Loucy (cell line): Measurements from ENCODE around the gene CMTM7.

Source experiments
- H2AFZ ChIP-seq: fragments of 200-600 bp; sonication (generic); 2 replicates; pipeline ENCODE4 v1.6.0; 2016; ENCODE audit warnings: antibody characterized with exemption, mild to moderate bottlenecking, low read length, moderate library complexity
- H3F3A ChIP-seq: fragments of 200-600 bp; 2 replicates; pipeline ENCODE4 v1.6.0; 2016; ENCODE audit warnings: antibody characterized with exemption, low read depth, mild to moderate bottlenecking
- H3K27me3 ChIP-seq: fragments of 200-600 bp; sonication (generic); 2 replicates; pipeline ENCODE4 v1.6.1; 2014; ENCODE audit warnings: low read length, mild to moderate bottlenecking; ENCODE audit not compliant: insufficient read depth, poor library complexity, severe bottlenecking
- H3K36me3 ChIP-seq: fragments of 200-600 bp; sonication (generic); 2 replicates; pipeline ENCODE4 v1.6.1; 2016; ENCODE audit warnings: low read length; ENCODE audit not compliant: insufficient read depth
- H3K4me1 ChIP-seq: fragments of 200-600 bp; sonication (generic); 2 replicates; pipeline ENCODE4 v1.5.1; 2014; ENCODE audit warnings: low read length, mild to moderate bottlenecking; ENCODE audit not compliant: insufficient read depth, poor library complexity, severe bottlenecking
- H3K4me2 ChIP-seq: fragments of 200-600 bp; sonication (generic); 2 replicates; pipeline ENCODE4 v1.6.0; 2014; ENCODE audit warnings: antibody characterized with exemption, low read length, low read depth, mild to moderate bottlenecking; ENCODE audit not compliant: poor library complexity, severe bottlenecking
- H3K4me3 ChIP-seq: fragments of 200-600 bp; sonication (generic); 2 replicates; pipeline ENCODE4 v1.5.1; 2014; ENCODE audit warnings: low read length, mild to moderate bottlenecking, mixed read lengths; ENCODE audit not compliant: poor library complexity, severe bottlenecking
- H3K79me2 ChIP-seq: fragments of 200-600 bp; sonication (generic); 2 replicates; pipeline ENCODE4 v1.6.1; 2014; ENCODE audit warnings: low read length; ENCODE audit not compliant: insufficient read depth
- H3K9ac ChIP-seq: fragments of 200-600 bp; sonication (generic); 2 replicates; pipeline ENCODE4 v1.6.0; 2014; ENCODE audit warnings: mild to moderate bottlenecking, low read depth, low read length, moderate library complexity; ENCODE audit not compliant: poor library complexity, severe bottlenecking
- H3K9me2 ChIP-seq: fragments of 200-600 bp; sonication (generic); replicated peaks from 2 replicates; pipeline ENCODE4 v1.6.1; 2016; ENCODE audit warnings: low read depth, low read length, mixed read lengths
- H3K9me3 ChIP-seq: fragments of 200-600 bp; sonication (generic); 2 replicates; pipeline ENCODE4 v1.6.1; 2014; ENCODE audit warnings: mild to moderate bottlenecking, antibody characterized with exemption, low read length, low read depth; ENCODE audit not compliant: insufficient read depth
- H4K20me1 ChIP-seq: fragments of 200-600 bp; sonication (generic); 2 replicates; pipeline ENCODE4 v1.6.0; 2014; ENCODE audit warnings: antibody characterized with exemption, low read length, mild to moderate bottlenecking; ENCODE audit not compliant: insufficient read depth, poor library complexity, severe bottlenecking
- EZH2phosphoT487 ChIP-seq: fragments of 200-600 bp; IDR thresholded peaks from 2 replicates; pipeline ENCODE4 v1.6.1; 2018; ENCODE audit warnings: antibody characterized with exemption, mild to moderate bottlenecking, moderate library complexity, borderline replicate concordance
- TF ChIP-seq, protein P1 (sequence below): fragments of 200-600 bp; sonication (generic); conservative IDR thresholded peaks from 2 replicates; pipeline ENCODE4 v1.5.1; 2014; ENCODE audit warnings: mild to moderate bottlenecking, antibody characterized with exemption, low read length

Gene CMTM7

DNA sequence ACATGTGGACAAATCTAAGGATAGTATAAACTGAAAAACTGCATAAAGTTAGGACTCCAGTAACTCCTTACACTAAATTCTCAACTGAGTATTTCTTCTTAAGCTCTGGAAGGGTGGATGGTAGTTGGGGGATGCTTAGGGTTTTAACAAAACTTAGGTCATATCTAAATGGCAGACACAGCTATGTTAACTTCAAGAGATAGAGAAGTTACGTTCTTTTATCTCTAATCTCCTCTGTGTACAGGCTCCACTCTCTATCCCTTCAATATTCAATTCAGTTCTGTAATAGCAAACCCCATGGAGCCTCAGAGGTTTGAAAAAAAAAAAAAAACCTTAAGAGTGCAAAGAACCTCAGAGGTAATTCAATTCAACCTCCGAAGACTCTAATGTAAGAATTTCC is 107.9 kb downstream of the CMTM7 start:
- H3K9me2 ChIP-seq = no peaks in the 10 kb centered on the region
- H3K9ac ChIP-seq = peak overlapping the region; percentile 91
- H4K20me1 ChIP-seq = peaks cover 59% of the 10 kb centered on the region
- H3K4me2 ChIP-seq = peak overlapping the region; percentile 94
- TF ChIP-seq, protein P1, sequence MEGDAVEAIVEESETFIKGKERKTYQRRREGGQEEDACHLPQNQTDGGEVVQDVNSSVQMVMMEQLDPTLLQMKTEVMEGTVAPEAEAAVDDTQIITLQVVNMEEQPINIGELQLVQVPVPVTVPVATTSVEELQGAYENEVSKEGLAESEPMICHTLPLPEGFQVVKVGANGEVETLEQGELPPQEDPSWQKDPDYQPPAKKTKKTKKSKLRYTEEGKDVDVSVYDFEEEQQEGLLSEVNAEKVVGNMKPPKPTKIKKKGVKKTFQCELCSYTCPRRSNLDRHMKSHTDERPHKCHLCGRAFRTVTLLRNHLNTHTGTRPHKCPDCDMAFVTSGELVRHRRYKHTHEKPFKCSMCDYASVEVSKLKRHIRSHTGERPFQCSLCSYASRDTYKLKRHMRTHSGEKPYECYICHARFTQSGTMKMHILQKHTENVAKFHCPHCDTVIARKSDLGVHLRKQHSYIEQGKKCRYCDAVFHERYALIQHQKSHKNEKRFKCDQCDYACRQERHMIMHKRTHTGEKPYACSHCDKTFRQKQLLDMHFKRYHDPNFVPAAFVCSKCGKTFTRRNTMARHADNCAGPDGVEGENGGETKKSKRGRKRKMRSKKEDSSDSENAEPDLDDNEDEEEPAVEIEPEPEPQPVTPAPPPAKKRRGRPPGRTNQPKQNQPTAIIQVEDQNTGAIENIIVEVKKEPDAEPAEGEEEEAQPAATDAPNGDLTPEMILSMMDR = no peak
- TF ChIP-seq EZH2phosphoT487 = no peak
- no peaks in the 10 kb centered on the region for H3K9me3 ChIP-seq
- no peaks in the 10 kb centered on the region for H3K36me3 ChIP-seq
- peaks cover 57% of the 10 kb centered on the region for H3K4me1 ChIP-seq
- peaks cover 4% of the 10 kb centered on the region for H3F3A ChIP-seq
- peaks cover 73% of the 10 kb centered on the region for H3K79me2 ChIP-seq
- no peaks in the 10 kb centered on the region for H3K27me3 ChIP-seq
- no peak overlapping the region for H2AFZ ChIP-seq
- peak overlapping the region; percentile 82 for H3K4me3 ChIP-seq

DNA sequence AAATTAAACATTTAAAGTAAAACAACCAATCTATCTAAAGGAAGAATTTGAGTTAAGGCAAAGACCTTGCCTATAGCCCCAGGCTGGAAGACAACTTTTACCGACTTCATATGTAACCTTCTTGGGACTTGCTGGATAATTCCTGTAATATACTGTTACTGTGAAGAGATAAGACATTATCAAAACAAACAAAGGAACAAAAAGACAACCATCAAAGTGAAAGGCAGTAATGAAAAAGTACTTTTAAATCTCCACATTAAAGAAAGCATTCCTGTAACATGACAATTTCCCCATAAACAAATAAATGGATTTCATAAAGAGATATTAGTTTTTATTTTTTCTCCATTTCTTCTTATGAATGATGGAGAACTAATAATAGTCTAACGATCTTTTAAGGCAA is 108.6 kb downstream of the CMTM7 start:
- Histone ChIP-seq H3K4me1 (peaks cover 50% of the 10 kb centered on the region), H4K20me1 (peaks cover 53% of the 10 kb centered on the region), H3K79me2 (peaks cover 67% of the 10 kb centered on the region), H3K9me3 (no peaks in the 10 kb centered on the region), H2AFZ (no peak overlapping the region), H3K9ac (peak overlapping the region; percentile 91), H3K27me3 (no peaks in the 10 kb centered on the region), H3K4me3 (peak overlapping the region; percentile 82), H3K36me3 (no peaks in the 10 kb centered on the region), H3K9me2 (no peaks in the 10 kb centered on the region), H3F3A (peaks cover 4% of the 10 kb centered on the region), H3K4me2 (peak overlapping the region; percentile 94)
- no peak for TF ChIP-seq EZH2phosphoT487
- TF ChIP-seq, protein P1 = no peak

DNA sequence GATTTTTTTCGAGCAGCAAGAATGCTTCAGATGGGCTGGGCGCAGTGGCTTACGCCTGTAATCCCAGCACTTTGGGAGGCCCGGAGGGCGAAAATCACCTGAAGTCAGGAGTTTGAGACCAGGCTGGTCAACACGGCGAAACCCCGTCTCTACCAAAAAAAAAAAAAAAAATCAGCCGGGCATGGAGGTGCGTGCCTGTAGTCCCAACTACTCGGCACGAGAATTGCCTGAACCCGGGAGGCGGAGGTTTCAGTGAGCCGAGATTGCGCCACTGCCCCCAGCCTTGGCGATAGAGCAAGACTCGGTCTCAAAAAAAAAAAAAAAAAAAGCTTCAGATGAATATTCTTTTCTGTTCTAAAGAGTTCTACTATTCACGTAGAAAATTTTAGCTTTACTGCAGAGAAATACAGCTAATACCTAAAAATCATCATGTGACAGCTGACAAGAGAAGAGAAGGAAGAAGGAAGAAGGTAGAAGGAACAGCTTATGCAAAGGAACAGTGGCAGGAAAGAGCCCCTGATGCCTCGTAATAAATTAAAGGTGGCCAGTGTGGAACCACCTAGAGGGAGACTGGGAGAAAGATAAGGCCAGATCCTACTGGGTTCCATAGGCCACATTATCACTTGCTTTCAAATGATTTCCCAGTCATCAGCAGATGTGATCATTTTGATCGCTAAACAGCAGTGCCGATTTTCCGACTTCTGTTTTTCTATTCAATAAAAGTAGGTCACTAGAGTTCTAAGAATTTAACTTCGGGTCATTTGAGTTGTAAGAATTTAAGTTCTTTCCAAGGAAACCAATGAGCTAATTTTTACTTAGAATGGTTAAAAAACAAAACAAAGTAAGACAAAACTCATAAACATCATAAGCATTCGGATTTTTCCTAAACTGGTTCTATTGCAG is 109.5 kb downstream of the CMTM7 start:
- H3K79me2 ChIP-seq = peaks cover 58% of the 10 kb centered on the region
- peaks cover 46% of the 10 kb centered on the region for H4K20me1 ChIP-seq
- TF ChIP-seq, protein P1 = no peak
- no peak for TF ChIP-seq EZH2phosphoT487
- no peaks in the 10 kb centered on the region for H3K27me3 ChIP-seq
- H3K9ac ChIP-seq = peak overlapping the region; percentile 91
- H3K4me2 ChIP-seq = peak overlapping the region; percentile 94
- H3K4me1 ChIP-seq = peaks cover 46% of the 10 kb centered on the region
- peaks cover 4% of the 10 kb centered on the region for H3F3A ChIP-seq
- no peaks in the 10 kb centered on the region for H3K36me3 ChIP-seq
- no peaks in the 10 kb centered on the region for H3K9me3 ChIP-seq
- peak overlapping the region; percentile 82 for H3K4me3 ChIP-seq
- no peak overlapping the region for H2AFZ ChIP-seq
- H3K9me2 ChIP-seq = no peaks in the 10 kb centered on the region
